ENCODE measurements around the gene CDC42. TPM values are rescaled to one million over a fixed set of nuclear protein-coding genes. Genes with fewer than 3 reads are reported as not detected.

CDC42 gene
- total and polyA plus RNA-seq, 9 of the 15 experiments (the other 6 are each of a cell fraction or from before 2014, with no cell fraction given), result 186 to 398 (median 325) TPM

- TF ChIP-seq ZNF644 (tag; IDR thresholded peaks at IDR 0.05; ENCODE audit: low read depth) (no peak), SIX5 (IDR thresholded peaks at IDR 0.05; ENCODE audit: borderline replicate concordance in 1 of 2, insufficient read depth in 1 of 2, low read depth in 1 of 2, low read length in 2 of 2) (no peak), SAFB2 (IDR thresholded peaks at IDR 0.05; ENCODE audit: borderline replicate concordance, low read depth, low read length, severe bottlenecking) (no peak), MTA3 (IDR thresholded peaks at IDR 0.05; ENCODE audit: borderline replicate concordance) (peak; percentile 40; the same call in 1 of the 2 replicates), ZFX (CRISPR knock-in tag; IDR thresholded peaks at IDR 0.05) (peak; percentile 34), AFF4 (CRISPR knock-in tag; IDR thresholded peaks at IDR 0.05) (peak; percentile 77; the same call in 1 of the 2 replicates), POLR2AphosphoS2 (IDR thresholded peaks at IDR 0.05; ENCODE audit: low read length) (0 out of 2 replicates have a peak, but pooled peaks have one; percentile 9), CGGBP1 (CRISPR knock-in tag; IDR thresholded peaks at IDR 0.05) (no peak), HBP1 (CRISPR knock-in tag; IDR thresholded peaks at IDR 0.05) (no peak), MAFF (IDR thresholded peaks at IDR 0.05; ENCODE audit: low read length) (no peak), C11orf30 (IDR thresholded peaks at IDR 0.05; ENCODE audit: low read depth) (no peak), TEAD4 (IDR thresholded peaks at IDR 0.05; ENCODE audit: low read length) (0 out of 2 replicates have a peak, but pooled peaks have one; percentile 5), TEAD4 (CRISPR knock-in tag; IDR thresholded peaks at IDR 0.05; ENCODE audit: borderline replicate concordance) (no peak), ZFP30 (CRISPR knock-in tag; IDR thresholded peaks at IDR 0.05; ENCODE audit: borderline replicate concordance) (no peak), PHB2 (IDR thresholded peaks at IDR 0.05; ENCODE audit: low read depth) (peak; percentile 43; the same call in 1 of the 2 replicates), ZNF76 (CRISPR knock-in tag; IDR thresholded peaks at IDR 0.05; ENCODE audit: borderline replicate concordance) (no peak), ZNF224 (CRISPR knock-in tag; IDR thresholded peaks at IDR 0.05) (no peak), ZNF24 (IDR thresholded peaks at IDR 0.05) (no peak), ESRRB (CRISPR knock-in tag; IDR thresholded peaks at IDR 0.05; ENCODE audit: borderline replicate concordance) (no peak), SNRNP70 (optimal IDR thresholded peaks at IDR 0.05; ENCODE audit: low read depth, low read length) (no peak), KAT7 (CRISPR knock-in tag; IDR thresholded peaks at IDR 0.05; ENCODE audit: borderline replicate concordance) (peak; percentile 79)
Measured at GRCh38 chr1:22053017-22053860, 730 bp downstream of the CDC42 start (continued).
